Lung (tissue), 12 donors: ENCODE results near the gene TERB1. TPM values are rescaled to one million over a fixed set of nuclear protein-coding genes. Genes with fewer than 3 reads are reported as not detected.

Experiments used
- ATAC-seq: fragments of 200-7000 bp; cut with Tn5 transposase; one replicate; pipeline ENCODE4 v1.9.1; 2020; ENCODE audit warnings: moderate number of reproducible peaks; ENCODE audit not compliant: insufficient read depth, low FRiP score
- DNase-seq, 3 donors: peaks; one replicate each; pipeline ENCODE4 v3.0.0-alpha.2; 2013 to 2017
- H3K27ac ChIP-seq, 2 donors: one replicate each; pipeline ENCODE4 v1.5.1; 2013; ENCODE audit warnings: mild to moderate bottlenecking in 2 of 2, moderate library complexity in 2 of 2, control low read depth in 1 of 2, inconsistent platforms in 1 of 2, low read depth in 1 of 2, low read length in 1 of 2
- H3K27me3 ChIP-seq, 3 donors: one replicate each; pipeline ENCODE4 v1.5.1; 2013; ENCODE audit warnings: low read length in 2 of 3; ENCODE audit not compliant: control insufficient read depth in 3 of 3, insufficient read depth in 3 of 3
- H3K36me3 ChIP-seq, 4 donors: one replicate each; pipeline ENCODE4 v1.5.1; 2013; ENCODE audit warnings: low read length in 4 of 4, mild to moderate bottlenecking in 1 of 4, moderate library complexity in 1 of 4; ENCODE audit not compliant: control insufficient read depth in 4 of 4, insufficient read depth in 4 of 4
- H3K4me1 ChIP-seq, 5 donors: one replicate each; pipeline ENCODE4 v1.5.1; 2013; ENCODE audit warnings: low read length in 5 of 5, mild to moderate bottlenecking in 2 of 5, moderate library complexity in 1 of 5; ENCODE audit not compliant: control insufficient read depth in 5 of 5, insufficient read depth in 5 of 5
- H3K4me3 ChIP-seq: one replicate; pipeline ENCODE4 v1.5.1; 2013; ENCODE audit warnings: mild to moderate bottlenecking, control low read depth, moderate library complexity
- H3K9ac ChIP-seq, 2 donors: one replicate each; pipeline ENCODE4 v1.5.1; 2013; ENCODE audit warnings: low read length in 2 of 2, control low read depth in 1 of 2; ENCODE audit not compliant: insufficient read depth in 1 of 2
- H3K9me3 ChIP-seq, 4 donors: one replicate each; pipeline ENCODE4 v1.5.1; 2013; ENCODE audit warnings: low read length in 3 of 4, mild to moderate bottlenecking in 1 of 4, moderate library complexity in 1 of 4; ENCODE audit not compliant: control insufficient read depth in 4 of 4, insufficient read depth in 3 of 4
- WGBS, 2 donors: extraction: QIAGEN DNeasy Blood & Tissue Kit; methylation state at CpG; one replicate each; pipeline ENCODE4 v1.1.7; 2013; 5-methylcytosine and 5-hydroxymethylcytosine counted together
- polyA plus RNA-seq, 2 donors: library from polyadenylated mRNA; stranded (reverse); fragments of 200-250 nt; gene quantifications; one replicate each; pipeline ENCODE4 v1.2.1, GENCODE V29; 2013
- total RNA-seq, 2 donors: library from RNA; depleted of rRNA in 1 of 2; stranded (reverse); fragments of >200 nt in 1 of 2; gene quantifications; one replicate each; pipeline ENCODE4 v1.2.1, GENCODE V29; 2014 to 2021
- TF ChIP-seq, protein P1 (sequence below): IDR thresholded peaks from 2 replicates; pipeline ENCODE4 v1.5.1; 2012; ENCODE audit warnings: mild to moderate bottlenecking; ENCODE audit errors: control extremely low read depth, extremely low read depth
- donor health status: control.
- donor health status: control.
- donor health status: Bipolar disorder and iron deficiency.
- donor health status: healthy.
- donor health status: DM: yes; HTN: yes; CAD: no.

TERB1 gene
- total and polyA plus RNA-seq, 4 donors, result not detected

DNA sequence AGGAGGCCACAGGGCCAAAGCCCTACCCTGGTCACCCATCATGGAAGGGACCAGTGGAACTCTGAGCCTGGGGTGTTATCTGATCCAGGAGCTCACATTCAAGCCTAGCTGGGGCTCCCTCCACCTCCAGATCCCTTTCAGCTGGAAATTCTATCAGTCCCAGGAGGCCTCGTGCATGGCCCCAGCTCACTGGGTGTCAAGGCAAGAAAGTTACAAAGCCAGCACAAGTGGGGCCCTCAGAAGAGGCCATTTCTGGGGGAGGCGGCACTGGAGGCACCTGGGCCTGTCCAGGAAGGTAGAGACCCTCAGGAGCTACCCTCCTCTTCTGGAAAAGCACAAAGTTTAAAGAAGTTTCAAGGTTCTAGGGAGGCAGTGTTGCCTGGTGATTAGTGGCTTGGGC is 47.6 kb upstream of the TERB1 start:
- Histone ChIP-seq H3K4me1 (peaks cover 0 to 9% (median 0%) of the 10 kb centered on the region in 5 donors), H3K36me3 (no peaks in the 10 kb centered on the region), H3K27me3 (peaks cover 0 to 29% (median 26%) of the 10 kb centered on the region in 3 donors), H3K27ac (no peak overlapping the region), H3K4me3 (no peak overlapping the region), H3K9ac (no peak overlapping the region), H3K9me3 (peaks cover 0 to 3% (median 0%) of the 10 kb centered on the region in 4 donors)
- ATAC-seq (no peak), DNase-seq (no peak)
- TF ChIP-seq, protein P1, sequence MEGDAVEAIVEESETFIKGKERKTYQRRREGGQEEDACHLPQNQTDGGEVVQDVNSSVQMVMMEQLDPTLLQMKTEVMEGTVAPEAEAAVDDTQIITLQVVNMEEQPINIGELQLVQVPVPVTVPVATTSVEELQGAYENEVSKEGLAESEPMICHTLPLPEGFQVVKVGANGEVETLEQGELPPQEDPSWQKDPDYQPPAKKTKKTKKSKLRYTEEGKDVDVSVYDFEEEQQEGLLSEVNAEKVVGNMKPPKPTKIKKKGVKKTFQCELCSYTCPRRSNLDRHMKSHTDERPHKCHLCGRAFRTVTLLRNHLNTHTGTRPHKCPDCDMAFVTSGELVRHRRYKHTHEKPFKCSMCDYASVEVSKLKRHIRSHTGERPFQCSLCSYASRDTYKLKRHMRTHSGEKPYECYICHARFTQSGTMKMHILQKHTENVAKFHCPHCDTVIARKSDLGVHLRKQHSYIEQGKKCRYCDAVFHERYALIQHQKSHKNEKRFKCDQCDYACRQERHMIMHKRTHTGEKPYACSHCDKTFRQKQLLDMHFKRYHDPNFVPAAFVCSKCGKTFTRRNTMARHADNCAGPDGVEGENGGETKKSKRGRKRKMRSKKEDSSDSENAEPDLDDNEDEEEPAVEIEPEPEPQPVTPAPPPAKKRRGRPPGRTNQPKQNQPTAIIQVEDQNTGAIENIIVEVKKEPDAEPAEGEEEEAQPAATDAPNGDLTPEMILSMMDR, result no peak
- WGBS, 2 donors, result 90 to 93% methylated on average over 2 of the region's 2 CpGs

- no peak overlapping the region for H3K27ac ChIP-seq
Measured at GRCh38 chr16:66848172-66848571, 46.8 kb upstream of the TERB1 start.

DNA sequence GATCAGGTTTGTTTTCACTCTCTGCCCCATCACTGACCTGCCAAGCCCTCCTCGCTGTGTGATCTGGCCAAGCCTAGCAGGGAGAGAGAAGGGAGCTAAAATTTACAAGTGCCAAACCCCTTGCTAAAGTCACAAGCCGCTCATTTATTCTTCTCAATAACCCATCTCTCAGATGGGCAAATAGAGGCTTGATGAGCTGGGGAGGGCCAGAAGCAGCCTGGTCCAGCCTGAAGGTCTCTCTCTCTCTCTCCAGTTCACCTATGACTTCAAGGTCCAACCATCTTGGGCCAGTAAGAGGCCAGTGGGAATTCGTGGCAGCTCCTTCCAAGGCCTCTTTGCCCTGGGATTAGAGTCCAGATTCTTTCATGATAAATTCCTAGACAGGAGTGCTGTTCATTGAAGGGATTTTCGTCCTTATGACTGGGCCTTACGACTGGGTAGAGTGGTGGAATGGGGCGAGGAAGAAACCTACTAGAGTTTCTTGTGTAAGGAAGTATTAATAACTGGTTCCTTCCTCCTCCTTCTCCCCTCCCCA is 46.2 kb upstream of the TERB1 start:
- ATAC-seq, result no peak
- WGBS, 2 donors, result 76 to 80% methylated on average over 6 of the region's 6 CpGs
- Histone ChIP-seq H3K4me3 (no peak overlapping the region), H3K27me3 (peaks cover 0 to 41% (median 35%) of the 10 kb centered on the region in 3 donors), H3K27ac (no peak overlapping the region), H3K9ac (no peak overlapping the region), H3K36me3 (no peaks in the 10 kb centered on the region), H3K4me1 (peaks cover 0 to 9% (median 0%) of the 10 kb centered on the region in 5 donors), H3K9me3 (peaks cover 0 to 3% (median 0%) of the 10 kb centered on the region in 4 donors)
- no peak for DNase-seq
- TF ChIP-seq, protein P1, result no peak

More at GRCh38 chr16:66848172-66848571, 46.8 kb upstream of the TERB1 start:
- DNase-seq (no peak), ATAC-seq (no peak)
- Histone ChIP-seq H3K27me3 (peaks cover 0 to 36% (median 34%) of the 10 kb centered on the region in 3 donors), H3K4me3 (no peak overlapping the region), H3K9ac (no peak overlapping the region), H3K9me3 (peaks cover 0 to 3% (median 0%) of the 10 kb centered on the region in 4 donors), H3K36me3 (no peaks in the 10 kb centered on the region), H3K4me1 (peaks cover 0 to 9% (median 0%) of the 10 kb centered on the region in 5 donors)
- TF ChIP-seq, protein P1, result no peak
- 85 to 89% methylated on average over 2 of the region's 2 CpGs for WGBS, 2 donors
